GM04503 (cell line): ENCODE measurements around the gene KDM2B.
A peak's percentile ranks its signal among the peaks of the same experiment; 100 is the strongest.
"Not testable (repeated sequence)": the region's sequence is repeated elsewhere in the genome, so short reads cannot be mapped to it uniquely, and the experiment has no call there.

Source experiments
- DNase-seq: peaks from one replicate; pipeline ENCODE4 v3.0.0-alpha.2; 2012; ENCODE audit warnings: low read depth

The KDM2B gene

GRCh38 chr12:121583334-121583661, 2.5 kb upstream of the KDM2B start:
- not testable (repeated sequence) for DNase-seq

DNA sequence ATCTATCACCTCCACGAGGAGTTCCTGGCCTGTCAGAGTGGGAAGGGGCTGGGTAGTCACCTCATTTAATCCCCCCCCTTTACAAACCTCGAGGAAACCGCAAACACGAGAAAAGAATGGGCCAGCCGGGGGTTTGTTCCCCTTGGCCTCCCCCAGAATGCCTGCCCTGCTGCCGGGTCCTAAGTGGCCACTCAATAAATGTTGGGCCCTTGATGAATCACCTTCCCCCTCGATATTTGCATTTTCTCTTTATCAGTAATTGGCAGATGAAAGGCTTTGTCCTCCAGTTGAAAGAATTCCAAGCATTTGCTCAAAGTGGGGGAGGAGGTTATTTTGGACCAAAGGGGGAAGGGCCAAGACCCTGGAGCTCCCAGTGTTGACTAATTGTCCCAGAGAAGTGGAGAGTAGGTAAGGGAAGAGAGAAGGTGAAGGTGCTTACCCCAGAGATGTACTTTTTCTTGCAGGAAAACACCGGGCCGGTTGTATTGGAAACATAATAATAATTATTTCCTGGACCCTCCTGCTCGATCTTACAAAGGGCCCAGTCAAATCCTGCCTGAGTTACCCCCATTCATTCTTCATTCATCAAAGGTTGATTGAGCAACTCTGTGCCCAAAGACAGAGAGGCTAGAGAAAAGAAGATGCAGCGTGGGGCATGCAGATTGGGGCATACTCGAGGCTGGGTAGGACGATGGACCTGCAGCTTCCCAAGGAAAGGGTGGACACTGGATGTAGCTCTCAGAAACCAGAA, 1.9 kb upstream of the KDM2B start:
- no peak for DNase-seq

GRCh38 chr12:121581686-121582429, 1.0 kb upstream of the KDM2B start:
- peak; percentile 24 for DNase-seq

DNA sequence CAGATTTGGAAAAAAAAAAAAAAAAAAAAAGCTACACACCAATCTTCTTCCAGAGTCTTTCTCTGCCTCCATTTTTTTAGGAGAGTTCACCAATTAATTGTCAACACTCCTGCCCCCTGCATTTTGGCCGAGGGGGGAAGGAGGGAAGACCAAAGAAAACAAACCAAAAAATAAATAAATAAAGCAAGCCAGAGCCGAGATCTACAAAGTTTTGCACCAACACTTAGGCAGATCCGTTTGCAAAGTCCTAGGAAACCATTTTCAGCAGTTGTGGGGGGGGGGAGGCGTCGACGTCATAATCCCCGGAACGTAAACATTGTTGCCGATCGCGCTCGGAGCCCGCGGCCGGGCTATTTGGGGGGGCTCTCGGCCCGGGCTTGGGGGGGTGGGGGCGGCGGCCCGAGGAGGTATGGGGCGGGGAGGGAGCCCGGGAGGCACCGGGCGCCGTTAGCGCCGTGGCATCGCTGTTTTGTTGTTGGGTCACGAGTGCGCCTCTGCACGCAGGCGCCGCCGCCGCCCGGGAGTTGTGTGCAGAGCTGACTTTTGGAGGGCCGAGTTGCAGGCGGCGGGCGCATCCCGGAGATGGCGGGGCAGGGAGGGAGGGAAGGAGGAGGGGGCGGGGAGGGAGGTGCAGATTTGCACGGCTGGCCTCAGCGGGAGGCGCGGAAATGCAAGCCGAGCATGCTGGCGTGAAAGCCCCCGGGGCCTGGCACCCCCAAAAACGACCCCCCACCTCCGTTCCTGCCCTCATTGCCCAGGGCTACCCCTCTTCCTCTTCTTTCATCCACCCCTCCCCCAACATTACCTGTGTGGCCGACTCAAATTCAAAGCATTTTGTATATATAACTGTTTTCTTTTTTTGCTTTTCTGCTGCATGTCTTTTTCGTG, 598 bp downstream of the KDM2B start:
- no peak for DNase-seq

DNA sequence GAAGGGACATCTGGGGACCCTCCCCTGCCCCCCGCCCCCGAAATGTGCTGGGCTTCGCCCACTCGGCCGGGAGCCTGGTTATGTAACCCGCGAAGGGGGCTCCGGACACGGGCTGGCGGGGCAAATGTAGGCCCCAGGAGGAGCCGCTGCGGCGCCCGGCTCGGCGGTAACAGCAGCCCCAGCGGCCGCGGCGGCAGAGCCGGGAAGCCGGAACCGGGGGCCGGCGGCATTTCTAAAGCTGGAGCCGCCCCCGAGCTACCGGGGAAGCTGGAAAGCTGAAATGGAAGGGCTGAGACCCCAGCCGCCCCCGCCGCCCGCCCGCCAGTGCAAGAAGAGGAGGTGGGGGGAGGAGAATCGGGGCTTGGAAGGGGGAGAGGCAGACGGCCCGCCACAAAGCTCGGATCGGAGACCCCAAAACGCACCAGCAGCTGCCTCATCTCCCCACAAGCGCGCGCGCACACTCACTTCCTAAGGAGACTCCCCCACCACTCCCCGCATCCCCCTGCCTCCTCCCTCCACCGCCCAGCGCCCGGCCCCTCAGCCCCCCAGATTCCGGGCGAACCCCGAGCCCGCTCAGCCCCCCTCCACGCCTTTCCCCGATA, 1.5 kb downstream of the KDM2B start:
- no peak for DNase-seq

DNA sequence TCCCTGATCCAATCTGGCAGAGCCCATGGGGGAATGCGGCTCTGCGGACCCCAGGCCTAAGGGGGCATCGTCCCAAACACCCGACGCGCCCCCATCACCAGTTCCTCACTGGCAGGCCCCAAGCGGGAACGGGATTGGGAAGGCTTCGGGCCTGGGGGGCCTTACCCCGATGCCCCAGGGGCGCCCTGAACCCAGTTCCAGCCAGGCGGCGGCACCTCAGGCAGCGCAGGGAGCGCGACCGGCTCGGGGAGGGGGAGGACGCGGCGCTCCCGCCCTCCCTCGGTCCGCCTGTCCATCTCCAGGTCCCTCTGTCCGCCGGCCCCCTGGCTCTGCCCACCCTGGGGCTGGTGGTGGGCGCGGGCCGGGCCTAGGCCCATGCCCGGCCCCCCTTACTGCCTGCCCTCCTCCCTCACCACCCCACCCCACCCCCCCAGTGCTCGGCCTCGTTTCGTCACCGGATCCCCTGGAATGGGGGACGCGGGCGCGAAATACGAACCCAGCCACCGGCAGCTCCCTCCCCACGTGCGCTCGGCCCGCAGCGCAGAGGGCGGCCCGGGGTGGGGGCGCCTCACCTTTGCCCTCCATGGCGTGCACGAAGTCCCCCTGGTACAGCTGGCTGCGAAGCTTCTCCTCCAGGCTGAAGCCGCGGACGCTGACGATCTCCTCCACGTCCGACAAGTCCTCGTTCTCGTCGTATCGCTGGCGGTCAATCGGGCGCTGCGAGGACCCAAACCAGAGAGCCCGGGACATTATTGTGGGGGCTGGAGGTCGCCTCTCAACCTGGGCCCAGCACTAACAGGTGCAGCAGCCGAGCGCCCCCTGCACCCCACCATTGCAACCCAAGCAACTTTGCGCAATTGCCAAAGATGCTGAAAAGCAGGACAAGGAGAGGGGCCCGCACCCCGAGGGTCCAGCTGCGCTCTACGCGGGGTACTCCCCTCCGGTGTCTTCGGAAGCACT, 2.3 kb downstream of the KDM2B start:
- no peak for DNase-seq

DNA sequence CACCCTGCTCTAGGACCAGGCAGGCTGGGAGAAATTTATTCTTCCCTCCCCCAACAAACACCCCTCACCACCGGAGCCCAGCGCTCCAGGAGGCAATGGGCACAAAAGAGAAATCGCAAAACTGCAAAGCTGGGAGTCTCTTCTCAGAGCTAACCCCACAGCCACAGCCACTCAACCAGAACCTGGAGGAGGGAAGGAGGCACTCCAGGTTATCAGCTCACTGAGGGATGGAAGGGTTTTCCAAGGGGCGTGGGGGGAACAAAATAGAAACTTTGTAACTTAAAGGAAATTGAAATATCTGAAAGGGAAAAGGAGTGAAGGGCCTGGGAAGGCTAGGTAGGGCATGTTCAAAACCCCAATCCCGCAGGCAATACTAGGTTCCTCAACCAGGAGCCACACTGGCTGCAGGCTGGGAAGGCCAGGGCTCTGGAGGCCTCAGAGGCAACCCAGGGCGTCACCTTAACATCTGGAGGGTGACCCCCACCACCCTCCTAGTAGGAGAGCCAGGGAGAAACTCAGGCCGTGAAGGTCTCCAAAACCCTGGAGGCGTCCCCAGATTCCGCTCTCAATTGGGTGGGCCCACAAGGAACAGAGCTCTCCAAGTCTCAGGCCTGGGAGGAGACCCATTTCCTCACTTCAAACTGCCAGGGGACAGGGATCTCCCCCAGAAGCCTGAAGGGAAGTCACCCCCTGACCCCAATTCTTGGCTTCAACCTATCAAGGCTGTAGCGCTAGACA, 3.2 kb downstream of the KDM2B start:
- no peak for DNase-seq

- peak; percentile 85 for DNase-seq
Observed at GRCh38 chr12:121576851-121577391, 3.9 kb downstream of the KDM2B start.

- DNase-seq = no peak
Observed at GRCh38 chr12:121575952-121576625, 4.7 kb downstream of the KDM2B start.

DNA sequence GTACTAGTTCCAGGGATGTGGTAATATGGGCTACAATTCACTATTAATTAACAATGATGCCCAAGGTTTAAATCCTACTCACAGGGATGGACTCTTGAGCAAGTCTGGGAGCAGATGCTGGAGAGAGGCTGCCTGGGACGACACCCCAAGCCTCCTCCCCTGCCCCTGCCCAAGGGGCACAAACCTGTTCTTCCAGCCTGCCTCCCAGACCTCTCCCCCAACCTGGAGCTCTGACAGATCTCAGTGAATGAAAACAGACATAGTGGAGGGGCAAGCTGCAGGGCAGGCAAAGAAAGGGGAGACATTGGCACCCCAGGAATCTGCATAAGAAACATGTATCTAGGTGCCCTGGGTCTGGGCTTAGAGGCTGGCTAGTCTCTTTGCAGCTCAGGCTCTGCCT, 5.8 kb downstream of the KDM2B start:
- DNase-seq = no peak

DNA sequence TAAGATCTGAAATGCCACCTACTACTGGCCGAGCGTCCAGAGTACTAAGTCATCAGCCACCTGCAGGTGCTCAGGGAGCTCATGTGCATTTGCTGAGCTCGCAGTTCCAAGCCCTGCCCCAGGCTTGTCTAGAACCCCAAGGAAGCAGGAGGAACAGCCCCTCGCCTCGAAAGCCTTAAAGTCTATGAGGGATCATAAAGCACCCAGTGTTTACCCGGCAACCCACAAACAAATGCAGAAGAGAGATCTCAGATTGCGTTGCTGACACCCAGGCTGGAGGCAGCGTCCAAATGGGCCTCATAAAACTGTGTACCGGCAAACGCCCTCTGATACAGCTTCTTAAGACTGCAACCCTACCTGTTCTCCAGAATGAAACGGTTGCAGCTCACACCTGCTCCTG, 6.8 kb downstream of the KDM2B start:
- no peak for DNase-seq

GRCh38 chr12:121571920-121572319, 8.9 kb downstream of the KDM2B start:
- no peak for DNase-seq

DNA sequence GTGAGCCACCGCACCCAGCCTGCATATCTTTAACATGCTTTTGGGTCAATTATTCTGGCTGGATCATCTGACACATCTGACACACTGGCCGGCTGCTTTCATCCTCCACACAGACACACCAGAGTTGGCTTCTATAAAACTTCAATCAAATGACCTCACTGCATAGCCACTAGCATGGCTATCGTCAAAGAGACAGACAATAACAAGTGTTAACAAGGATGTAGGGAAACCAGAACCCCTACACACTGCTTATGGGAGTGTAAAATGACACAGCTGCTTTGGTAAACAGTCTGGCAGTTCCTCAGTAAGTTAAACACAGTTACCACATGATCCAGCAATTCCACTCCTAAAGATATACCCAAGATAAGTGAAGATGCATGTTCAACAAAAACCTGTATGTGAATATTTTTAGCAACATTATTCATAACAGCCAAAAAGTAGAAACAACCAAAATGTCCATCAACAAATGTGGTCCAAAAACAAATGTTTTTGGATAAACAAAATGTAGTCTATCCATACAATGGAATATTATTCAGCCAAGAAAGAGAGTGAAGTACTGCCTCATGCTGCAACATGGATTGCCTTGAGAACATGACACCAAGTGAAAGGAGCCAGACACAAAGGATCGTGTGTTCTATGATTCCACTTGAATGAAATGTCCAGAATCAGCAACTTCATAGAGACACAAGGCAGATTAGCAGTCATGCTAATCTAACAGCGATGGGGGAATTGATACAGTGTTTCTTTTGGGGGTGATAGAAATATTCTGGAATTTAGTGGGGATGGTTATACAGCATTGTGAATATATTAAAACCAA, 10.1 kb downstream of the KDM2B start:
- no peak for DNase-seq

- peak; percentile 25 for DNase-seq
Observed at GRCh38 chr12:121568971-121569751, 11.7 kb downstream of the KDM2B start.

GRCh38 chr12:121568518-121568917, 12.3 kb downstream of the KDM2B start:
- no peak for DNase-seq

- no peak for DNase-seq
Observed at GRCh38 chr12:121565076-121565475, 15.7 kb downstream of the KDM2B start.

DNA sequence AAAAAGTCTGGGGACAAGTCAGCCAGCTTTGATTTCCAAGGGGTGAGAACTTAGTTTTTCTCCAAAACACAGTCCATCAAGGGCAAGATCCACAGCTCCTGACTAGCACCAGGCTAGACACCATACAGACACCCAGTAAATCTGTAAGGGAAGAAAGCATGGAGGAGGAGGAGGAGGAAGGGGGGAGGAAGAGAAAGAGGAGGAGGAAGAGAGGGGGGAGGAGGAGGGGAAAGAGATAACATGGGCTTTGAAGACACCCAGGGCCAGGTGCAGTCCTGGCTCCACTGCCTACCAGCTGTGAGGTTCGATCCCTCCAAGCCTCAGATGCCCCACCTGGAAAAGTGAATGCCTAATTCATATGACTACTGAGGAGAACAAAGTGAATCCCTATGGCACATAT, 18.3 kb downstream of the KDM2B start:
- no peak for DNase-seq

- DNase-seq = no peak
Observed at GRCh38 chr12:121561009-121561395, 19.8 kb downstream of the KDM2B start.
